WTC11 (cell line): Measurements from ENCODE around the gene SERTAD1.

Source experiments
- CBFB ChIP-seq: sonication (generic); formaldehyde crosslinking; IDR thresholded peaks from 2 replicates; pipeline ENCODE4 v1.8.1; 2022; ENCODE audit warnings: mild to moderate bottlenecking, low read depth, missing genetic modification reagents
- CTCF ChIP-seq: fragments of 200-600 bp; IDR thresholded peaks from 2 replicates; pipeline ENCODE4 v1.8.0; 2022; ENCODE audit warnings: antibody characterized with exemption
- SMAD4 ChIP-seq: sonication (generic); formaldehyde crosslinking; IDR thresholded peaks from 2 replicates; pipeline ENCODE4 v1.8.0; 2022; ENCODE audit warnings: mild to moderate bottlenecking, missing genetic modification reagents

DNA sequence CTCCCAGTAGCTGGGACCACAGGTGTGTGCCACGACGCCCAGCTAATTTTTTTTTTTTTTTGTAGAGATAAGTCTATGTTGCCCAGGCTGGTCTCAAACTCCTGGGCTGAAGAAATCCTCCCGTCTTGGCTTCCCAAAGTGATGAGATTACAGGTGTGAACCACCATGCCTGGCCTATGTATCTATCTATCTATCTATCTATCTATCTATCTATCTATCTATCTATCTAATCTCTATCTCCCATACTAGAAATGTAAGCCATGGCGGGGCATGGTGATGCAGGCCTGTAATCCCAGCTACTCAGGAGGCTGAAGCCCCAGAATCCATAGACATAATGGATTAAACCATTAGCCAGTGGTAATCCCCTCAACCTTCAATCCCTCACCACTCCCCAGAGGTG is 24.9 kb upstream of the SERTAD1 start:
- TF ChIP-seq CBFB (no peak), SMAD4 (no peak), CTCF (no peak)
